ENCODE measurements around the gene ELF5. TPM values are rescaled to one million over a fixed set of nuclear protein-coding genes. Genes with fewer than 3 reads are reported as not detected.

ELF5 gene
- total RNA-seq, 2 donors from 2014 or later: not detected

GRCh38 chr11:34536056-34536455, 22.5 kb upstream of the ELF5 start:
- H3K4me3 ChIP-seq: no peak overlapping the region
- no peaks in the 10 kb centered on the region for H3K4me1 ChIP-seq
- TF ChIP-seq, protein P1, sequence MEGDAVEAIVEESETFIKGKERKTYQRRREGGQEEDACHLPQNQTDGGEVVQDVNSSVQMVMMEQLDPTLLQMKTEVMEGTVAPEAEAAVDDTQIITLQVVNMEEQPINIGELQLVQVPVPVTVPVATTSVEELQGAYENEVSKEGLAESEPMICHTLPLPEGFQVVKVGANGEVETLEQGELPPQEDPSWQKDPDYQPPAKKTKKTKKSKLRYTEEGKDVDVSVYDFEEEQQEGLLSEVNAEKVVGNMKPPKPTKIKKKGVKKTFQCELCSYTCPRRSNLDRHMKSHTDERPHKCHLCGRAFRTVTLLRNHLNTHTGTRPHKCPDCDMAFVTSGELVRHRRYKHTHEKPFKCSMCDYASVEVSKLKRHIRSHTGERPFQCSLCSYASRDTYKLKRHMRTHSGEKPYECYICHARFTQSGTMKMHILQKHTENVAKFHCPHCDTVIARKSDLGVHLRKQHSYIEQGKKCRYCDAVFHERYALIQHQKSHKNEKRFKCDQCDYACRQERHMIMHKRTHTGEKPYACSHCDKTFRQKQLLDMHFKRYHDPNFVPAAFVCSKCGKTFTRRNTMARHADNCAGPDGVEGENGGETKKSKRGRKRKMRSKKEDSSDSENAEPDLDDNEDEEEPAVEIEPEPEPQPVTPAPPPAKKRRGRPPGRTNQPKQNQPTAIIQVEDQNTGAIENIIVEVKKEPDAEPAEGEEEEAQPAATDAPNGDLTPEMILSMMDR (IDR thresholded peaks at IDR 0.05): no peak
- H3K36me3 ChIP-seq: no peaks in the 10 kb centered on the region
- no peak for DNase-seq (ENCODE audit: low spot score)
- no peaks in the 10 kb centered on the region for H3K27me3 ChIP-seq
- H3K27ac ChIP-seq: no peak overlapping the region
- peaks cover 0 to 6% of the 10 kb centered on the region in 2 donors for H3K9me3 ChIP-seq

- H3K4me3 ChIP-seq: no peak overlapping the region
- no peaks in the 10 kb centered on the region for H3K4me1 ChIP-seq
- DNase-seq (ENCODE audit: low spot score): no peak
- TF ChIP-seq, protein P1 (IDR thresholded peaks at IDR 0.05): no peak
- no peaks in the 10 kb centered on the region for H3K27me3 ChIP-seq
- H3K9me3 ChIP-seq: peaks cover 0 to 6% of the 10 kb centered on the region in 2 donors
- no peak overlapping the region for H3K27ac ChIP-seq
- no peaks in the 10 kb centered on the region for H3K36me3 ChIP-seq
Observed at GRCh38 chr11:34534826-34535225, 21.2 kb upstream of the ELF5 start.

DNA sequence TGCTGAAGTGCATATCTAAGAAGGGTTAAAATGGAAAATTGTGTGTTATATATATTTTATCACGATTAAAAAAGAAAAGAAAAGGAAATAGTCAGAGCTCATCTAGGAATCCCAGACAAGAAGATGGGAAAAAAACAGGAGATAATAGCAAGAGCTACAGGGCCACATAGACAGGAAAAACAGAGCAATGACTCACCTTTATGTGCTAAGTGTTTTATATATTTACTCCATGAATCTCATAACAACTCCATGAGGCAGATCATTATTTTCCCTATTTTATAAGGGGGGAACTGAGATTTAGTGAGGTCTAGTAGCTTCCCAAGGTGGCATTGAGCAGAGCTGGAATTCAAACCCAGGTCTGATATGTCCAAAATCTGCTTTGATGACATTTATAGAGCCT, 18.1 kb upstream of the ELF5 start:
- TF ChIP-seq, protein P1 (IDR thresholded peaks at IDR 0.05): no peak
- Histone ChIP-seq H3K36me3 (no peaks in the 10 kb centered on the region), H3K9me3 (peaks cover 0 to 6% of the 10 kb centered on the region in 2 donors), H3K4me3 (no peak overlapping the region), H3K27me3 (no peaks in the 10 kb centered on the region), H3K4me1 (no peaks in the 10 kb centered on the region), H3K27ac (no peak overlapping the region)
- no peak for DNase-seq (ENCODE audit: low spot score)

DNA sequence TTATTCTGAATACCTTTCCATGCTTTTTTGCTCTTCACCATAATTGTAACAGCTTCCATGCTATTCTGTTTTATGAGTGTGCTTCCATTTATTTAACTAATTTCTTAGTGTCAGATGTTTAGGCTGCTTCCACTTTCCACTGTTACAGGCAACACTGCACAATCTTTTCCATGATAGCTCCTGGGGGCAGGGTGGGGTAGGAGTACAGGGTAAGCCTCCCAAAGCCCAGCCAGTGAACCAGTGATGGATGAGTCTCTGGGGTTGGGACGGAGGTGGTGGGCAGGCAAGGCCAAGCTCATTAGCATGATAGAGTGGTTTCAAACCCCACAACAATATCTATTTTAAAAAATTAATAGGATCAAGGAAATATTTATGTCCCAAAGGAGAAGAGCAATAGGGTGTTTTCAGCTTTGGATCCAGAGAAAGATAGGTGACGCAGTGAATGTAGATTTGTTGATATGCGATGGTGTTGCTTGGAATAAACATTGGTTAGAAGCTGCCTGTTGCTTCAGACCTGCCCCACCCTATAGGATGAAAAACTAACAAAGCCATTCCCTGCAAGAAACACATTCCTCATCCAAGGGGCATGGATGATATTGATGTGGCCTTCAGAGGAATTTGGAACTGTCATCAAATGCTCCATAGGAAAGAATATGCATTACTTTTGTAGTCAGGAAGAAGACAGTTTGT, 17.1 kb upstream of the ELF5 start:
- H3K4me3 ChIP-seq: no peak overlapping the region
- TF ChIP-seq, protein P1 (IDR thresholded peaks at IDR 0.05): no peak
- no peaks in the 10 kb centered on the region for H3K4me1 ChIP-seq
- H3K27me3 ChIP-seq: no peaks in the 10 kb centered on the region
- peaks cover 0 to 6% of the 10 kb centered on the region in 2 donors for H3K9me3 ChIP-seq
- DNase-seq (ENCODE audit: low spot score): no peak
- no peaks in the 10 kb centered on the region for H3K36me3 ChIP-seq
- H3K27ac ChIP-seq: no peak overlapping the region

DNA sequence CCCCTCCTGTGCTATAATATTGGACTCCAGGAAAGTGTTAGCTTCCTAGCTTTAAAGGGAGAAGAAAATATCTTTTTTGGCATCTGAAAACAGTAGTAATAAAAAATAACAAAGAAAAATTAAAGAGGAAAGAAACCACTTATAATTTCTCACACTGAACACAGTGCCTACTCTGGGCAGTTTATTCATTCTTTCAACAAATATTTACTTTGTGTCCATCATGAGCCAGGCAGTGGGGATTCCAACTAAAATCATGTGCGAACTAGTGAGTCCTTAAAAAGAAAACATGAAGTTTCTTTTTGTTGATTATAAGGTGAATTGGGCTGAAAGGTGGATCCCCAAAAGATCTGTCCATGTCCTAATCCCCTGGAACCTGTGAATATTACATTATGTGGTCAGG, 16.0 kb upstream of the ELF5 start:
- TF ChIP-seq, protein P1 (IDR thresholded peaks at IDR 0.05): no peak

GRCh38 chr11:34528072-34528471, 14.5 kb upstream of the ELF5 start:
- H3K9me3 ChIP-seq: no peaks in the 10 kb centered on the region
- no peaks in the 10 kb centered on the region for H3K27me3 ChIP-seq
- TF ChIP-seq, protein P1 (IDR thresholded peaks at IDR 0.05): no peak
- H3K36me3 ChIP-seq: no peaks in the 10 kb centered on the region
- H3K4me1 ChIP-seq: no peaks in the 10 kb centered on the region
- no peak for DNase-seq (ENCODE audit: low spot score)
- no peak overlapping the region for H3K4me3 ChIP-seq
- H3K27ac ChIP-seq: no peak overlapping the region

More for the DNA sequence above, 16.0 kb upstream of the ELF5 start:
- DNase-seq (ENCODE audit: low spot score): no peak
- peaks cover 0 to 3% of the 10 kb centered on the region in 2 donors for H3K9me3 ChIP-seq
- H3K27me3 ChIP-seq: no peaks in the 10 kb centered on the region
- no peak overlapping the region for H3K4me3 ChIP-seq
- no peak overlapping the region for H3K27ac ChIP-seq
- H3K36me3 ChIP-seq: no peaks in the 10 kb centered on the region
- H3K4me1 ChIP-seq: no peaks in the 10 kb centered on the region
